ENCODE results near the gene LRRK2. TPM values are rescaled to one million over a fixed set of nuclear protein-coding genes. Genes with fewer than 3 reads are reported as not detected.

Gene LRRK2
- total and polyA plus RNA-seq, 10 of the 15 experiments (the other 5 are each of a cell fraction or from before 2014, with no cell fraction given), result 0.80 to 32.6 (median 1.4) TPM

DNA sequence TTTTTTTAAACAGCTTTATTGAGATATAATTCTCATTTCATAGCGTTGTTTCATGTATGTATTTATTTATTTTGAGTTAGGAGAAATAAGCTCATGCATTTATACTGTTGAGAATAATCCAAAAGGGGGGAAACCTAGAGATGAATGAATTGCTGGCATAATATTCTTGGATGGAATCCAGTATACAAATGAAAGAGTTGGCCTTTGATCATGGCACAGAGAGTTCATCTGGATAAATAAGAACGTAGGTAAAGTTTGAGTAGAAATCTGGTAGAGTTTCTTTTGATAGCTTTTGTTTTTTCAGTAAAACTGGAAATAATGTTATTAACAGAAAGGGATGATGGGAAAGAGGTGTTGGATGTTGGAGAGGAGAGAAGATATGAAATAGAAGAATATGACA lies 166.2 kb downstream of the LRRK2 start (continued):
- TF ChIP-seq, protein P1, sequence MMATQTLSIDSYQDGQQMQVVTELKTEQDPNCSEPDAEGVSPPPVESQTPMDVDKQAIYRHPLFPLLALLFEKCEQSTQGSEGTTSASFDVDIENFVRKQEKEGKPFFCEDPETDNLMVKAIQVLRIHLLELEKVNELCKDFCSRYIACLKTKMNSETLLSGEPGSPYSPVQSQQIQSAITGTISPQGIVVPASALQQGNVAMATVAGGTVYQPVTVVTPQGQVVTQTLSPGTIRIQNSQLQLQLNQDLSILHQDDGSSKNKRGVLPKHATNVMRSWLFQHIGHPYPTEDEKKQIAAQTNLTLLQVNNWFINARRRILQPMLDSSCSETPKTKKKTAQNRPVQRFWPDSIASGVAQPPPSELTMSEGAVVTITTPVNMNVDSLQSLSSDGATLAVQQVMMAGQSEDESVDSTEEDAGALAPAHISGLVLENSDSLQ (IDR thresholded peaks at IDR 0.05), result no peak
- TF ChIP-seq, protein P2, sequence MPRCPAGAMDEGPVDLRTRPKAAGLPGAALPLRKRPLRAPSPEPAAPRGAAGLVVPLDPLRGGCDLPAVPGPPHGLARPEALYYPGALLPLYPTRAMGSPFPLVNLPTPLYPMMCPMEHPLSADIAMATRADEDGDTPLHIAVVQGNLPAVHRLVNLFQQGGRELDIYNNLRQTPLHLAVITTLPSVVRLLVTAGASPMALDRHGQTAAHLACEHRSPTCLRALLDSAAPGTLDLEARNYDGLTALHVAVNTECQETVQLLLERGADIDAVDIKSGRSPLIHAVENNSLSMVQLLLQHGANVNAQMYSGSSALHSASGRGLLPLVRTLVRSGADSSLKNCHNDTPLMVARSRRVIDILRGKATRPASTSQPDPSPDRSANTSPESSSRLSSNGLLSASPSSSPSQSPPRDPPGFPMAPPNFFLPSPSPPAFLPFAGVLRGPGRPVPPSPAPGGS (IDR thresholded peaks at IDR 0.05; ENCODE audit: borderline replicate concordance, insufficient read depth, low read depth, low read length, poor library complexity, severe bottlenecking), result no peak

DNA sequence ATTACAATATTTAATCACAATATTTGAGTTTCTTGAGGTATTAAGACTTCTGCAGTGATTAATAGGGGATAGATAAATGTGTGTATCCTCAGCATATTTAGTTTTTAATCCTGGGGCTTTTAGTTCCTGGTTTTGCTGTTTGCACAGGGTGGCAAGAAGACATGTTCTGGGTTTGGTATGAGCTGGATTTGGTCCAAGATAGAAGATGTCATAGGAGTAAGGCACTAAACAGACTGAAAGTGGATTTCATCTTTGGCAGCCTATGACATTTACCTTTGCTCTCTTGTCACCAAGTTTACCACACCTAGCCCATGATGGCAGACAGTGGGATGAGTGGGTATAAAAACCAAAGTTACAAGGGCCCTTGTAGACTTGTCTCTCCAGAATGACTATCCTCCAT lies 168.2 kb downstream of the LRRK2 start:
- H3K4me2 ChIP-seq (ENCODE audit: control insufficient read depth, insufficient read depth), result no peak overlapping the region
- SMC1A ChIA-PET (ENCODE audit: uncharacterized antibody, unreplicated experiment), result no interaction called here
- no peak overlapping the region for H3K9ac ChIP-seq (ENCODE audit: control insufficient read depth, insufficient read depth, low read length)
- H3K27me3 ChIP-seq (replicated peaks in 1 of 2; ENCODE audit: control insufficient read depth in 2 of 2, insufficient read depth in 2 of 2, low read length in 1 of 2), result no peaks in the 10 kb centered on the region; a peak in 1 of 4 replicates
- no peak overlapping the region for H3K27ac ChIP-seq (ENCODE audit: control insufficient read depth, insufficient read depth)
- CTCF ChIA-PET, result interaction anchor here (1.4 kb wide), 1 partner anchor 292 kb away, joined by 3 read pairs; no protein-coding TSS in a partner anchor
- H3K79me2 ChIP-seq (ENCODE audit: control insufficient read depth, insufficient read depth, low read length), result no peaks in the 10 kb centered on the region
- POLR2A ChIA-PET, result no interaction called here
- FAIRE-seq, result no peak
- no peak overlapping the region for H3K4me3 ChIP-seq
- H2AFZ ChIP-seq (ENCODE audit: control insufficient read depth, low read depth, low read length), result no peak overlapping the region
- no peaks in the 10 kb centered on the region for H3K9me3 ChIP-seq (replicated peaks; ENCODE audit: control insufficient read depth, insufficient read depth, low read length)
- no peak for DNase-seq (ENCODE audit: low read depth, low spot score)
- in situ Hi-C loops (cut with MboI), result no loop called here
- RAD21 ChIA-PET (ENCODE audit: unreplicated experiment), result no interaction called here
- ATAC-seq, result no peak
- H4K20me1 ChIP-seq (ENCODE audit: control insufficient read depth, insufficient read depth), result no peaks in the 10 kb centered on the region
- H3K4me1 ChIP-seq (ENCODE audit: control insufficient read depth, insufficient read depth, low read length), result no peaks in the 10 kb centered on the region
- intact Hi-C loops (cut with micrococcal nuclease; ENCODE audit: unreplicated experiment), result no loop called here
- BruUV-seq (replicated peaks), result no TSS peak
- H3K36me3 ChIP-seq (ENCODE audit: control insufficient read depth in 2 of 2, insufficient read depth in 2 of 2, low read length in 1 of 2), result no peaks in the 10 kb centered on the region
- no peak for TF ChIP-seq POLR2A (IDR thresholded peaks at IDR 0.05; ENCODE audit: low read depth, low read length)
- TF ChIP-seq, protein P3, sequence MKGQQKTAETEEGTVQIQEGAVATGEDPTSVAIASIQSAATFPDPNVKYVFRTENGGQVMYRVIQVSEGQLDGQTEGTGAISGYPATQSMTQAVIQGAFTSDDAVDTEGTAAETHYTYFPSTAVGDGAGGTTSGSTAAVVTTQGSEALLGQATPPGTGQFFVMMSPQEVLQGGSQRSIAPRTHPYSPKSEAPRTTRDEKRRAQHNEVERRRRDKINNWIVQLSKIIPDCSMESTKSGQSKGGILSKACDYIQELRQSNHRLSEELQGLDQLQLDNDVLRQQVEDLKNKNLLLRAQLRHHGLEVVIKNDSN (IDR thresholded peaks at IDR 0.05; ENCODE audit: borderline replicate concordance, extremely low read length, insufficient read depth, low read depth, low read length), result no peak
- no peak for TF ChIP-seq EZH2 (IDR thresholded peaks at IDR 0.05; ENCODE audit: borderline replicate concordance, control insufficient read depth, low read depth, low read length)
- no peak for TF ChIP-seq NR2F1 (conservative IDR thresholded peaks at IDR 0.05)
- TF ChIP-seq CHD2 (IDR thresholded peaks at IDR 0.05; ENCODE audit: borderline replicate concordance, low read depth, low read length), result no peak
- TF ChIP-seq, protein P4, sequence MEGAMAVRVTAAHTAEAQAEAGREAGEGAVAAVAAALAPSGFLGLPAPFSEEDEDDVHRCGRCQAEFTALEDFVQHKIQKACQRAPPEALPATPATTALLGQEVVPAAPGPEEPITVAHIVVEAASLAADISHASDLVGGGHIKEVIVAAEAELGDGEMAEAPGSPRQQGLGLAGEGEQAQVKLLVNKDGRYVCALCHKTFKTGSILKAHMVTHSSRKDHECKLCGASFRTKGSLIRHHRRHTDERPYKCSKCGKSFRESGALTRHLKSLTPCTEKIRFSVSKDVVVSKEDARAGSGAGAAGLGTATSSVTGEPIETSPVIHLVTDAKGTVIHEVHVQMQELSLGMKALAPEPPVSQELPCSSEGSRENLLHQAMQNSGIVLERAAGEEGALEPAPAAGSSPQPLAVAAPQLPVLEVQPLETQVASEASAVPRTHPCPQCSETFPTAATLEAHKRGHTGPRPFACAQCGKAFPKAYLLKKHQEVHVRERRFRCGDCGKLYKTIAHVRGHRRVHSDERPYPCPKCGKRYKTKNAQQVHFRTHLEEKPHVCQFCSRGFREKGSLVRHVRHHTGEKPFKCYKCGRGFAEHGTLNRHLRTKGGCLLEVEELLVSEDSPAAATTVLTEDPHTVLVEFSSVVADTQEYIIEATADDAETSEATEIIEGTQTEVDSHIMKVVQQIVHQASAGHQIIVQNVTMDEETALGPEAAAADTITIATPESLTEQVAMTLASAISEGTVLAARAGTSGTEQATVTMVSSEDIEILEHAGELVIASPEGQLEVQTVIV (IDR thresholded peaks at IDR 0.05; ENCODE audit: borderline replicate concordance, partially characterized antibody), result no peak
- no peak for TF ChIP-seq RAD21 (IDR thresholded peaks at IDR 0.05; ENCODE audit: insufficient read depth, low read depth, low read length)
- TF ChIP-seq ZNF24 (IDR thresholded peaks at IDR 0.05), result no peak
- no peak for TF ChIP-seq MYB (IDR thresholded peaks at IDR 0.05; ENCODE audit: borderline replicate concordance, low read depth, low read length)
- TF ChIP-seq IKZF1 (conservative IDR thresholded peaks at IDR 0.05), result no peak
- no peak for TF ChIP-seq GATAD2B (conservative IDR thresholded peaks at IDR 0.05; ENCODE audit: low read depth)
- no peak for TF ChIP-seq SIX5 (IDR thresholded peaks at IDR 0.05; ENCODE audit: low read depth, low read length, severe bottlenecking)
